ENCODE results near the gene PPP6R2.

Gene PPP6R2

GRCh38 chr22:50301581-50301991, 41.5 kb upstream of the PPP6R2 start (continued):
- no peak for TF ChIP-seq INSM2 (tag by site-specific recombination; IDR thresholded peaks at IDR 0.05)
- TF ChIP-seq ZNF221 (tag by site-specific recombination; IDR thresholded peaks at IDR 0.05; ENCODE audit: borderline replicate concordance): no peak
- no peak for TF ChIP-seq KLF17 (tag by site-specific recombination; IDR thresholded peaks at IDR 0.05)
- no peak for TF ChIP-seq ATF2 (tag by site-specific recombination; IDR thresholded peaks at IDR 0.05; ENCODE audit: low read depth)
- no peak for TF ChIP-seq GFI1B (tag by site-specific recombination; IDR thresholded peaks at IDR 0.05)
- no peak for TF ChIP-seq CTCF (tag by site-specific recombination; IDR thresholded peaks at IDR 0.05)
- TF ChIP-seq YY1 (tag by site-specific recombination; IDR thresholded peaks at IDR 0.05): no peak
- TF ChIP-seq RBAK (tag by site-specific recombination; IDR thresholded peaks at IDR 0.05): no peak
- TF ChIP-seq SP7 (tag by site-specific recombination; IDR thresholded peaks at IDR 0.05): peak; percentile 87
- TF ChIP-seq ZNF155 (tag by site-specific recombination; IDR thresholded peaks at IDR 0.05): no peak
- no peak for TF ChIP-seq ZNF670 (tag by site-specific recombination; IDR thresholded peaks at IDR 0.05; ENCODE audit: low read depth)
- no peak for TF ChIP-seq ZNF19 (tag by site-specific recombination; IDR thresholded peaks at IDR 0.05; ENCODE audit: low read depth)
- TF ChIP-seq ZBTB8A (tag by site-specific recombination; IDR thresholded peaks at IDR 0.05): peak; percentile 19; the same call in 1 of the 2 replicates
- peak; percentile 64 for TF ChIP-seq EGR2 (tag by site-specific recombination; IDR thresholded peaks at IDR 0.05; ENCODE audit: low read depth)

GRCh38 chr22:50302041-50302541, 41.0 kb upstream of the PPP6R2 start:
- CTCF ChIA-PET: interaction anchor here (1.1 to 2.1 kb wide), 4 partner anchors 7 to 40 kb away, joined by 3 to 9 read pairs (median 6); no protein-coding TSS in a partner anchor
- H3K9me3 ChIP-seq (ENCODE audit: control insufficient read depth, insufficient read depth, low read depth, low read length): no peaks in the 10 kb centered on the region
- peaks cover 0 to 40% of the 10 kb centered on the region in 2 experiments; a peak in 1 of 3 replicates for H3K36me3 ChIP-seq (ENCODE audit: control insufficient read depth in 2 of 2, insufficient read depth in 1 of 2, low read length in 2 of 2)
- POLR2A ChIA-PET: interaction anchor here (0.5 to 1.7 kb wide), 4 partner anchors 8 to 231 kb away, joined by 3 to 6 read pairs (median 4); no protein-coding TSS in a partner anchor
- H3K4me1 ChIP-seq (ENCODE audit: control insufficient read depth, insufficient read depth, low read length): peaks cover 21% of the 10 kb centered on the region
- no peak overlapping the region for H3K4me3 ChIP-seq (ENCODE audit: low read depth, low read length)
- H3K27ac ChIP-seq (ENCODE audit: extremely low read depth, low read depth, low read length): peak overlapping the region; percentile 50; the same call in 1 of the 2 replicates
- peak; percentile 61 for TF ChIP-seq EGR2 (tag by site-specific recombination; IDR thresholded peaks at IDR 0.05; ENCODE audit: low read depth)
- TF ChIP-seq ZNF529 (tag by site-specific recombination; IDR thresholded peaks at IDR 0.05; ENCODE audit: insufficient replicate concordance): no peak
- TF ChIP-seq KLF1 (tag by site-specific recombination; IDR thresholded peaks at IDR 0.05): peak; percentile 75
- TF ChIP-seq ZNF302 (tag by site-specific recombination; IDR thresholded peaks at IDR 0.05; ENCODE audit: low read depth): no peak
- TF ChIP-seq BCL6B (tag by site-specific recombination; IDR thresholded peaks at IDR 0.05): no peak
- TF ChIP-seq ZNF121 (tag by site-specific recombination; IDR thresholded peaks at IDR 0.05): no peak
- no peak for TF ChIP-seq ZNF184 (tag by site-specific recombination; IDR thresholded peaks at IDR 0.05)
- TF ChIP-seq ZFP69B (tag by site-specific recombination; IDR thresholded peaks at IDR 0.05): peak; percentile 66
- no peak for TF ChIP-seq PRDM10 (tag by site-specific recombination; IDR thresholded peaks at IDR 0.05)
- TF ChIP-seq GLI4 (tag by site-specific recombination; IDR thresholded peaks at IDR 0.05): no peak
- no peak for TF ChIP-seq ZNF701 (tag by site-specific recombination; IDR thresholded peaks at IDR 0.05)
- no peak for TF ChIP-seq ZNF23 (tag by site-specific recombination; IDR thresholded peaks at IDR 0.05; ENCODE audit: borderline replicate concordance)
- TF ChIP-seq ZFHX2 (tag by site-specific recombination; conservative IDR thresholded peaks at IDR 0.05): peak; percentile 80
- TF ChIP-seq GLIS2 (tag by site-specific recombination; IDR thresholded peaks at IDR 0.05): peak; percentile 74
